HT-29 (cell line): Measurements from ENCODE around the gene AGER. TPM values are rescaled to one million over a fixed set of nuclear protein-coding genes. Genes with fewer than 3 reads are reported as not detected.
"Not testable (repeated sequence)": the region's sequence is repeated elsewhere in the genome, so short reads cannot be mapped to it uniquely, and the experiment has no call there.

Experiments used
- DNase-seq: peaks from one replicate; pipeline ENCODE4 v3.0.0-alpha.2; 2015; ENCODE audit warnings: low spot score
- total RNA-seq: library from RNA; depleted of rRNA; stranded (reverse); fragments of >200 nt; shearing (Covaris generic); gene quantifications from 2 replicates; pipeline ENCODE4 v1.2.3, GENCODE V29; 2014

The AGER gene
- total RNA-seq, 1 experiment from 2014 or later: 3.0 TPM

- no peak for DNase-seq
These were observed 3.1 kb upstream of the AGER start for GRCh38 chr6:32187009-32187709.

GRCh38 chr6:32186151-32186840 lies 2.2 kb upstream of the AGER start:
- not testable (repeated sequence) for DNase-seq

GRCh38 chr6:32185681-32186131 lies 1.7 kb upstream of the AGER start:
- DNase-seq: peak; percentile 15

GRCh38 chr6:32183483-32184083 lies 470 bp downstream of the AGER start:
- no peak for DNase-seq

- no peak for DNase-seq
These were observed 1.0 kb downstream of the AGER start for GRCh38 chr6:32183030-32183429.

- no peak for DNase-seq
These were observed 1.5 kb downstream of the AGER start for GRCh38 chr6:32182555-32182981.

GRCh38 chr6:32181915-32182529 lies 2.0 kb downstream of the AGER start:
- DNase-seq: no peak

GRCh38 chr6:32181148-32181702 lies 2.8 kb downstream of the AGER start:
- DNase-seq: no peak

GRCh38 chr6:32179766-32180405 lies 4.2 kb downstream of the AGER start:
- no peak for DNase-seq

GRCh38 chr6:32178547-32179440 lies 5.3 kb downstream of the AGER start:
- peak; percentile 24 for DNase-seq

- DNase-seq: peak; percentile 99
These were observed 6.1 kb downstream of the AGER start, which contains the start of gene RNF5 for GRCh38 chr6:32177788-32178546. Gene RNF5 (plus strand): TSS chr6:32178405. CDS start chr6:32178512, 107 bp downstream.

- no peak for DNase-seq
These were observed 6.8 kb downstream of the AGER start for GRCh38 chr6:32177183-32177787.

- no peak for DNase-seq
These were observed 7.4 kb downstream of the AGER start for GRCh38 chr6:32176476-32177182.

- peak; percentile 93 for DNase-seq
These were observed 8.2 kb downstream of the AGER start, which contains the start of gene AGPAT1 for GRCh38 chr6:32175711-32176475. Gene AGPAT1 (minus strand): TSS chr6:32176084. CDS start chr6:32171496, 4,588 bp downstream.

- DNase-seq: no peak
These were observed 8.7 kb downstream of the AGER start for GRCh38 chr6:32175322-32175710.

- no peak for DNase-seq
These were observed 9.6 kb downstream of the AGER start for GRCh38 chr6:32174416-32174815.

- DNase-seq: peak; percentile 22
These were observed 10.9 kb downstream of the AGER start for GRCh38 chr6:32173051-32173727.
